NCI-H2196 treated with DMSO at 0.1 percent for 48 hours (cell line): ENCODE data around the gene C11orf65.
A peak's percentile ranks its signal among the peaks of the same experiment; 100 is the strongest.
"Not testable (repeated sequence)": the region's sequence is repeated elsewhere in the genome, so short reads cannot be mapped to it uniquely, and the experiment has no call there.

Experiments used
- DNase-seq: peaks from one replicate; lab custom pipeline; 2025; ENCODE audit not compliant: unreplicated experiment; lab: John Stamatoyannopoulos, UW

Gene C11orf65

DNA sequence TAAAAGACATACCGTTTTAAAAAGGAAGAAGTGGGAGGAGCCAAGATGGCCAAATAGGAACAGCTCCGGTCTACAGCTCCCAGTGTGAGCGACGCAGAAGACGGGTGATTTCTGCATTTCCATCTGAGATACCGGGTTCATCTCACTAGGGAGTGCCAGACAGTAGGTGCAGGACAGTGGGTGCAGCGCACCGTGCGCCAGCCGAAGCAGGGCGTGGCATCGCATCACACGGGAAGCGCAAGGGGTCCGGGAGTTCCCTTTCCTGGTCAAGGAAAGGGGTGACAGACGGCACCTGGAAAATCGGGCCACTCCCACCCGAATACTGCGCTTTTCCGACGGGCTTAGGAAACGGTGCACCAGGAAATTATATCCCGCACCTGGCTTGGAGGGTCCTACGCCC lies 93.8 kb downstream of the C11orf65 start:
- DNase-seq: not testable (repeated sequence)

DNA sequence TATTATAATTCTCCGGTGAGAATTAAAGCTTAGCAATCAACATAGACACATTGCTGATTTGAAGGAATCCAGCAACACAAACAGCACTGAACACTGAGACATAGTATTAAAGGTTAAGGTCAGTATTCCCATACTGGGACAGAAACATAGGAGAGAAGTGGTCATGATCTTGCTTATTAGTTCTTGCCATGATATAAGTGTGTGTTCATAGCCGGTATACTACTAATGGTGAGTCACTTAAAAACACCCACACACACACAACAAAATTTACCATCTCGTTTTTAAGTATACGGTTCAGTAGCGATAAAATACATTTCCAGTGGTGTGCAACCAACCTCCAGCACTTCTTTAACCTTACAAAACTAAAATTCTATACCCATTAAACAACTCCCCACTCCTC lies 96.3 kb downstream of the C11orf65 start:
- no peak for DNase-seq

DNA sequence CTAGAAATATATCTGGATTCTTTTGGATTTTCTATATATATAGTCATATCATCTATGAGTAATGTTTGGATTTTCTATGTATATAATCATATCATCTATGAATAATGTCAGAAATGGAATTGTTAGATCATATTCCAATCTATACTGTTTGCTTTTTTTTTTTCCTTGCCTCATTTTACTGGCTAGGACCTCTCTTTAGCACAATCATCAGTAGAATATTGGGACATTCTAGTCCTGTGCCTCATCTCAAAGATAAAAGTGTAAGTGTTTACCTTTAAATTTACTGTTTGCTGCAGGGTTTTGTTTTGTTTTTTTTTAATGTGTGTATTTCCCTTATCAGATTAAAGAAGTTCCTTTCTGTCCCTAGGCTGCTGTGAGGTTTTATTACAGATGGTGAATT lies 97.0 kb downstream of the C11orf65 start:
- DNase-seq: no peak

DNA sequence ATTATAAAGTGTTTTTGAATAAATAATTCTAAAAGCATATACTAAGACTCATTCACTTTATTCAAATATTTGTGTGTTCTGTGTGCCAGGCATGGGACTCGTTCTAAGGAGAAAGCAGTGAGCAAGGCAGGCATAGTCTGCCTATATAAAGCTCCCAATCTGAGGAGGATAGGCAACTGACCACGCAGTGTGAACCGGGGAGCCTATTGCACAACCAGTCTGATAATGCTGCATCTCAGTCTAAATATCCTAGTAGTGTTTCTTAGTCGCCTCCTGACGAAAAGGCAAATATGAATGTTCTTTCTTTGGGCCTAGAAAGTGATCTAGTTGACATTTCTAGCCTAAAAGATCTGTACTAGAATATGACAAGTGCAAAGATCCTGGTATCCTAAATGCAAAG lies 98.3 kb downstream of the C11orf65 start:
- no peak for DNase-seq

DNA sequence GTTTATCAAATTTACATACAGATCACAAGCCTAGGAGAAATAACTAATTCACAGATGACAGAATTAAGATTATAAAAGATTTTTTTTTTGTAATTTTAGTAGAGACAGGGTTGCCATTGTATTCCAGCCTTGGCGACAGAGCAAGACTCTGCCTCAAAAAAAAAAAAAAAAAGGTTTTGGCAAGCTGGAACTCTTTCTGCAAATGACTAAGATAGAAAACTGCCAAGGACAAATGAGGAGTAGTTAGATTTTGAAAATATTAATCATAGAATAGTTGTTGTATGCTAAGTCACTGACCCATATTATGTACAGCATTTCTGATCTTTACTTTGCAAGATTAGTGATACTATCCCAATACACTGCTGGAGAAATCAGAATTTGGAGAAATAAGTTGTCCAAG lies 99.2 kb downstream of the C11orf65 start:
- no peak for DNase-seq

DNA sequence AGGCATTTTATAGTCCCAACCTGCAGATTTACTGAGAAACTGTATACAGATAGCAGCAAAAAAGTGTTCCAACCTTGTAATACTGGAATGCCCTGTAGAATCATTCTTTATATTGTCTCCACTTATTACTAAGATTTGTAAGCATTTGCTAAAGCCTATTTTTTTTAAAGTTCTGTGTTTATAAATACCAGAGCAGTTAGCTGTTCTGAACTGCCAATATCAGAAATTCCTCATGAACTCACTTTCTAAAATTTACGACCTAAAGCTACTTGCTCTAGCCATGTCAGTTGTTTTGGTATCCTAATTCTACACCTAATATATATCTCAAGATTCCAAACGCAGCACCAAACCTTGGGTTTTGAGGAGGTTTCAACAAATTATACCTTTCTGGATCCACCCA lies 103.2 kb downstream of the C11orf65 start:
- no peak for DNase-seq

DNA sequence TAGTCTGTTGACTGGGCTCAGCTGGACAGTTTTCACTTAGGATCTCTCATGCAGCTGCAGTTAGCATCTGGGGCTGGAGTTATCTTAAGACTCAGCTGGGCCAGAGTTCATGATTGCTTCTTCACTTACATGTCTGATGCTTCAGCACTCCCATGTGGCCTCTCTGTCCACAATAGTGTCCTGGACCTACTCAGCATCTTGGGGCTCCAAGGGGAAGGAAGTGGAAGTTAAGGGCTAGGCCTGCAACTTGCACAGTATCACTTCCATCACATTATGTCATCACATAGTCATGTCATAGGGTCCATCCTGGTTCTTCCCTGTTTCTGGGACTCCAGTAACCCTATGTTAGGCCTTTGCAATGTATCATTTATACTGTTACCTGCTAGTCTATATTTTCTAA lies 115.9 kb downstream of the C11orf65 start:
- no peak for DNase-seq

DNA sequence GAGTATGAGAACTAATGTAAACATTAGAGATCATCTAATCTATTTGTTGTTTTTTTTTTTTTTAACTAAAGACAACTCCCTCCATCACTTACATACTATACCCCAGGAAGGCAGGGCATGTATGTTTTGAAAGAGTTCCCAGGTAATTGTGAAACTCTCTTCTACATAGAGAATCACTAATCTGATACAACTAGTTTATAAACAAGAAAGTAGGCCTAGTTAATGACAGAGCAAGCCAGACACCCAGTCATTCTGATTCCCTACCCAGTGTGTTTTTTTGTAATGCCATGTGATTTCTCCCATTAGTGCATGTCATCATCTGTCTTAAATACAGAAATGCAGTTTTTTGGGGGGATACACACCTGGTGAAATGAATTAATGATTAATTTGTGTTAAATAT lies 120.9 kb downstream of the C11orf65 start:
- DNase-seq: no peak

DNA sequence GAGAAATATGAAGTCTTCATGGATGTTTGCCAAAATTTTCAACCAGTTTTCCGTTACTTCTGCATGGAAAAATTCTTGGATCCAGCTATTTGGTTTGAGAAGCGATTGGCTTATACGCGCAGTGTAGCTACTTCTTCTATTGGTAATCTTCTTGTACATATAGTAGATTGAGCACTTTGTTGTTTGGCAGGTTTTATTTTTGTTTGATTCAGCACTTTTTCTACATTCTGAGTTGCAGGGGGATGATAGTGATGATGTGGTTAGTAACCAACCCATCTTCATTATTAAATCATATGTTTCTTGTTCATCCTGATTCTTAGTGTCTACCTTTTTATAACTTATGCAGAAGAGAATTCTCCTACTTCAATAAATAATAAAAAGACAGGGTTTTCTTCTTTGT lies 121.6 kb downstream of the C11orf65 start:
- DNase-seq: no peak

DNA sequence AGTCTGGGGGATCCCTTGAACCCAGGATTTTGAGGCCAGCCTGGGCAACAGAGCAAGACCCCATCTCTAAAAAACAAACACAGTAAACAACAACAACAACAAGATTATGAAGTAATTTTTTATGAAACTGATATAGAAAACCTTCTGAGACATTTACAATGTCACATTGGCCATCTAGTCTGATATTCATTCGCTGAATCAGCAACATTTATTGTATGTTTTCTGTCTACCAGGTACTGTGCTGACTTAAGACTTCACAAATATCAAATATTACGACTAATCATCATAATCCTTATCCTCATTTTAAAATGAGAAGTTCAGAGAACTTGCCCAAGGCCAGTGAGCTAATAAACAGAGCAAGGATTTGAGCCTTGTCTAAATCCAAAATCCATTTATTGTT lies 123.6 kb downstream of the C11orf65 start:
- DNase-seq: no peak

DNA sequence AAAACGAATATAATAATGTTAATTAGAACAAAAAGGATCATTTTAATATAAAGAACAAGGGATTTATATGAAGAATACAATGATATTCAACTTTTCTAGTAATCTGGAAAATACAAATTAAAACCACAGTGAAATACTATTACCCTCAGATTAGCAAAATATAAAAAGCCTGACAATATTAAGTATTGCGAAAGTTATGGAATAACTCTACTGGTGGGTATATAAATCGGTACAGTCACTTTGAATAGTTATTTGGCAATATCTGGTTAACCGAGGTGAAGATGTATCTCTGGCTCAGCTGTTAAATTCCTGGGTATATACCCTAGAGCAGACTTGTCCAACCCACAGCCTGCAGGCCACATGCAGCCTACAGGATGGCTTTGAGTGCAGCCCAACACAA lies 125.7 kb downstream of the C11orf65 start:
- DNase-seq: no peak

DNA sequence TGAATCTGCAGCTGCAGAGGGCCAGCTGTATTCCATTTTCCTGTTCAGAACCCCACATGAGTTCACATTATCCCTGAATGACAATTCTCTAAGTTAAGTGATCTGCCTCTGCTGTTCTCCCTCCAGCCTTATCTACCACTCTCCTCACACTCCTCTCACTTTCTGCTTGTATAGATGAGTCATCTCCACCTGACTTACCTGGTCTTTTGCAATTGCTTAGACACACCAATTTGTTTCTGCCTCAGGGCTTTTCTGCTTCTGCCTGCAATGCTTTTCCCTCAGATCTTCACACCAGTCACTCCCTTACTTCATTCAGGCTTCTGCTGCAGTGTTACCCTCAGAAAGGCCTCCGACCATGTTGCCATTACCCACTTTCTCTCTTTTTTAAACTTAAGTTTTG lies 126.4 kb downstream of the C11orf65 start:
- DNase-seq: peak; percentile 39

DNA sequence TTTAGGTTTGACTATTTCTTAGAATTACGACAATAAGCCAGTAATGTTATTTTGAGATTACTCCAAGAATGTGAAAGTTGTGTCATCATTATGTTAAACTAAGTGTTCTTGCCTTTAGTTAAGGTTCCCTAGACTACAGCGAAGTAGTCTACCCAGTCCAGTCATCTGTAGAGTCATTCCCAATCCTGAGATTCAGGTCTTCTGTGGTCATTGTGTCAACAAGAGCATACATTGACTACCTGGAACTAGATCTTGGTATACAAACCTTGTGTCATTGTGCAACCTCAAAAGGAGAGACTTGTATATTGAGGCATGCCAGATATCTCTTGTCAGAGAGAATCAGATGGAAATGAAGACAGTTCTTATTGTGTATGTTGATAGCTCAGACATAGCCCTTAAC lies 128.6 kb downstream of the C11orf65 start:
- DNase-seq: no peak

DNA sequence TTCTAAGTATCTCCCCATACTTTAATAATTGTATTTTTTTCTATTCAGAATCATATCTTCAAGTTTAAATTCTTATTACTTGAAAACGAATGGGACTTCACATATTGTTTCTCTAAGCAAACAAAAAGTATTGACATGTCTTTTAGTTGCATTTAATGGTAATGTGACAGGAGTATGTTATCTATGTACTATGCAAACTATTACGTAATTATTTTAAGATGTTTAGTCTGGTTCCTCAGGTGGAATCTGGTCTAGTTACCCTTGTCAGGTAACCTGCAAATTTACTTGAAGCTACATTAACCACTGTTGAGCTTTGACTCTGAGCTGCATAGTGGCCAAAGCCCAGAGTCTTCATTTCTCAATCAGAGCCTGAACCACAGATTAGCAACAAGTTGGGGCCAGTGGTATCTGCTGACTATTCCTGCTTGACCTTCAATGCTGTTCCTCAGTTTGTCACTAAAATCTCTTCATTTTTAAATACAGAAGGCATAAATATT lies 133.9 kb downstream of the C11orf65 start:
- DNase-seq: no peak
